ENCODE measurements around the gene NINJ2. TPM values are rescaled to one million over a fixed set of nuclear protein-coding genes. Genes with fewer than 3 reads are reported as not detected.

NINJ2 gene
- total RNA-seq, 1 donor = 5.8 TPM

DNA sequence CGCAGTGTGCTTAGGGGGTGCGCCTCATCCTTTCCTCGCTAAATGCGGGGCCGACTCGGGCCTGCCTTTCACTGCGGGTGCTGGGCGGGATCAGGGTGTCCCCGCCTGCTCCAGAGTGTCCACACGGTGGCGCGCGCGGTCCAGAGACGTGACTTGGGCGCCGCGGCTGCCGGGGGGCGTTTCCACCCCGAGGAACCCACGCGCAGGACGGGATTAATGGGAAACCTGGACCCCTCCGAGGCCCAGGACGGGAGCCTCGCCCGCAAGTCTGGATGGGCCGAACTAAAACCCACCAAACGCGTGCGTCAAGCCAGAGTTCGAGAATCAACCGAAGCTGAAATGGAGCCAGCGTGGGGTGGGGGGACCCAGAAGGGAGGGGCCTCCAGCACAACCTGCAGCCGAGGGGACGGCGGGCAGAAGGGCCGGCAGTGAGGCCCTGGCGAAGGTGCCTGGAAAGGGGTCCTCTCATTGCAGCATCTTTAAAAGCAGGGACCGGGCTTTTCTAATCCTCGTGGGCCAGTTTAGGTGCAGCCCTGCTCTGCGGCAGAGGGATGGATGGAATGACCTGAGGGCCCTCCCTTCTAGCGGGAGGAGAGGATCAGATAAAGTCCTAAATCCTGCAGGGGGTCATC, 93.3 kb downstream of the NINJ2 start:
- Histone ChIP-seq H3K27ac (ENCODE audit: low read depth, low read length) (peak overlapping the region; percentile 79), H3K4me3 (ENCODE audit: insufficient read depth, low read length) (peak overlapping the region; percentile 85), H3K4me2 (ENCODE audit: insufficient read depth, low read length) (peak overlapping the region; percentile 99), H3K36me3 (ENCODE audit: insufficient read depth, low read length) (no peaks in the 10 kb centered on the region), H3K27me3 (ENCODE audit: insufficient read depth, low read length) (no peaks in the 10 kb centered on the region), H3K4me1 (ENCODE audit: insufficient read depth, low read length) (peaks cover 33% of the 10 kb centered on the region), H3K79me2 (ENCODE audit: insufficient read depth, low read length) (no peaks in the 10 kb centered on the region), H2AFZ (ENCODE audit: low read length) (peak overlapping the region; percentile 91), H4K20me1 (ENCODE audit: insufficient read depth, low read length) (no peaks in the 10 kb centered on the region), H3K9me3 (ENCODE audit: low read depth, low read length) (no peaks in the 10 kb centered on the region)
- TF ChIP-seq, protein P1, sequence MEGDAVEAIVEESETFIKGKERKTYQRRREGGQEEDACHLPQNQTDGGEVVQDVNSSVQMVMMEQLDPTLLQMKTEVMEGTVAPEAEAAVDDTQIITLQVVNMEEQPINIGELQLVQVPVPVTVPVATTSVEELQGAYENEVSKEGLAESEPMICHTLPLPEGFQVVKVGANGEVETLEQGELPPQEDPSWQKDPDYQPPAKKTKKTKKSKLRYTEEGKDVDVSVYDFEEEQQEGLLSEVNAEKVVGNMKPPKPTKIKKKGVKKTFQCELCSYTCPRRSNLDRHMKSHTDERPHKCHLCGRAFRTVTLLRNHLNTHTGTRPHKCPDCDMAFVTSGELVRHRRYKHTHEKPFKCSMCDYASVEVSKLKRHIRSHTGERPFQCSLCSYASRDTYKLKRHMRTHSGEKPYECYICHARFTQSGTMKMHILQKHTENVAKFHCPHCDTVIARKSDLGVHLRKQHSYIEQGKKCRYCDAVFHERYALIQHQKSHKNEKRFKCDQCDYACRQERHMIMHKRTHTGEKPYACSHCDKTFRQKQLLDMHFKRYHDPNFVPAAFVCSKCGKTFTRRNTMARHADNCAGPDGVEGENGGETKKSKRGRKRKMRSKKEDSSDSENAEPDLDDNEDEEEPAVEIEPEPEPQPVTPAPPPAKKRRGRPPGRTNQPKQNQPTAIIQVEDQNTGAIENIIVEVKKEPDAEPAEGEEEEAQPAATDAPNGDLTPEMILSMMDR (IDR thresholded peaks at IDR 0.05; ENCODE audit: extremely low read depth, low read depth, low read length) = peak; percentile 85
- DNase-seq (ENCODE audit: insufficient read length, low spot score, missing footprints) = peak; percentile 99

- Histone ChIP-seq H3K4me3 (ENCODE audit: insufficient read depth, low read length) (peak overlapping the region; percentile 85), H3K36me3 (ENCODE audit: insufficient read depth, low read length) (no peaks in the 10 kb centered on the region)
These were observed 94.1 kb downstream of the NINJ2 start for GRCh38 chr12:569091-569676.

GRCh38 chr12:568486-568885, 94.8 kb downstream of the NINJ2 start:
- TF ChIP-seq, protein P1 (IDR thresholded peaks at IDR 0.05; ENCODE audit: extremely low read depth, low read depth, low read length) = no peak
- H3K27me3 ChIP-seq (ENCODE audit: insufficient read depth, low read length) = no peaks in the 10 kb centered on the region
- H3K4me3 ChIP-seq (ENCODE audit: insufficient read depth, low read length) = no peak overlapping the region
- no peak overlapping the region for H3K4me2 ChIP-seq (ENCODE audit: insufficient read depth, low read length)
- H4K20me1 ChIP-seq (ENCODE audit: insufficient read depth, low read length) = no peaks in the 10 kb centered on the region
- H3K9me3 ChIP-seq (ENCODE audit: low read depth, low read length) = no peaks in the 10 kb centered on the region
- H3K36me3 ChIP-seq (ENCODE audit: insufficient read depth, low read length) = no peaks in the 10 kb centered on the region
- peaks cover 34% of the 10 kb centered on the region for H3K4me1 ChIP-seq (ENCODE audit: insufficient read depth, low read length)
- H3K79me2 ChIP-seq (ENCODE audit: insufficient read depth, low read length) = no peaks in the 10 kb centered on the region
- H3K27ac ChIP-seq (ENCODE audit: low read depth, low read length) = no peak overlapping the region
- DNase-seq (ENCODE audit: insufficient read length, low spot score, missing footprints) = no peak
- H2AFZ ChIP-seq (ENCODE audit: low read length) = peak overlapping the region; percentile 26

More at GRCh38 chr12:569091-569676, 94.1 kb downstream of the NINJ2 start:
- Histone ChIP-seq H4K20me1 (ENCODE audit: insufficient read depth, low read length) (no peaks in the 10 kb centered on the region), H3K4me2 (ENCODE audit: insufficient read depth, low read length) (peak overlapping the region; percentile 99), H3K4me1 (ENCODE audit: insufficient read depth, low read length) (peaks cover 28% of the 10 kb centered on the region), H3K9me3 (ENCODE audit: low read depth, low read length) (no peaks in the 10 kb centered on the region), H3K27me3 (ENCODE audit: insufficient read depth, low read length) (no peaks in the 10 kb centered on the region), H2AFZ (ENCODE audit: low read length) (peak overlapping the region; percentile 91), H3K27ac (ENCODE audit: low read depth, low read length) (no peak overlapping the region), H3K79me2 (ENCODE audit: insufficient read depth, low read length) (no peaks in the 10 kb centered on the region)
- TF ChIP-seq, protein P1 (IDR thresholded peaks at IDR 0.05; ENCODE audit: extremely low read depth, low read depth, low read length) = no peak
- DNase-seq (ENCODE audit: insufficient read length, low spot score, missing footprints) = no peak

- Histone ChIP-seq H3K27me3 (ENCODE audit: insufficient read depth, low read length) (peaks cover 2% of the 10 kb centered on the region), H3K79me2 (ENCODE audit: insufficient read depth, low read length) (no peaks in the 10 kb centered on the region)
These were observed 97.6 kb downstream of the NINJ2 start for GRCh38 chr12:565589-566105.

More at GRCh38 chr12:565589-566105, 97.6 kb downstream of the NINJ2 start:
- no peak for DNase-seq (ENCODE audit: insufficient read length, low spot score, missing footprints)
- H3K9me3 ChIP-seq (ENCODE audit: low read depth, low read length) = no peaks in the 10 kb centered on the region
- H3K4me1 ChIP-seq (ENCODE audit: insufficient read depth, low read length) = peaks cover 18% of the 10 kb centered on the region
- H3K36me3 ChIP-seq (ENCODE audit: insufficient read depth, low read length) = no peaks in the 10 kb centered on the region
- no peak overlapping the region for H2AFZ ChIP-seq (ENCODE audit: low read length)
- H3K4me2 ChIP-seq (ENCODE audit: insufficient read depth, low read length) = no peak overlapping the region
- H3K4me3 ChIP-seq (ENCODE audit: insufficient read depth, low read length) = no peak overlapping the region
- TF ChIP-seq, protein P1 (IDR thresholded peaks at IDR 0.05; ENCODE audit: extremely low read depth, low read depth, low read length) = no peak
- no peak overlapping the region for H3K27ac ChIP-seq (ENCODE audit: low read depth, low read length)
- H4K20me1 ChIP-seq (ENCODE audit: insufficient read depth, low read length) = no peaks in the 10 kb centered on the region
